HG03439 (cell line): ENCODE data around the gene ZEB1.
A peak's percentile ranks its signal among the peaks of the same experiment; 100 is the strongest.
"Not testable (repeated sequence)": the region's sequence is repeated elsewhere in the genome, so short reads cannot be mapped to it uniquely, and the experiment has no call there.

Experiments
- ATAC-seq: cut with Tn5 transposase; IDR thresholded peaks from one replicate; pipeline ENCODE4 v1.9.1; 2021; ENCODE audit warnings: mild to moderate bottlenecking, moderate library complexity; ENCODE audit not compliant: unreplicated experiment

The ZEB1 gene

DNA sequence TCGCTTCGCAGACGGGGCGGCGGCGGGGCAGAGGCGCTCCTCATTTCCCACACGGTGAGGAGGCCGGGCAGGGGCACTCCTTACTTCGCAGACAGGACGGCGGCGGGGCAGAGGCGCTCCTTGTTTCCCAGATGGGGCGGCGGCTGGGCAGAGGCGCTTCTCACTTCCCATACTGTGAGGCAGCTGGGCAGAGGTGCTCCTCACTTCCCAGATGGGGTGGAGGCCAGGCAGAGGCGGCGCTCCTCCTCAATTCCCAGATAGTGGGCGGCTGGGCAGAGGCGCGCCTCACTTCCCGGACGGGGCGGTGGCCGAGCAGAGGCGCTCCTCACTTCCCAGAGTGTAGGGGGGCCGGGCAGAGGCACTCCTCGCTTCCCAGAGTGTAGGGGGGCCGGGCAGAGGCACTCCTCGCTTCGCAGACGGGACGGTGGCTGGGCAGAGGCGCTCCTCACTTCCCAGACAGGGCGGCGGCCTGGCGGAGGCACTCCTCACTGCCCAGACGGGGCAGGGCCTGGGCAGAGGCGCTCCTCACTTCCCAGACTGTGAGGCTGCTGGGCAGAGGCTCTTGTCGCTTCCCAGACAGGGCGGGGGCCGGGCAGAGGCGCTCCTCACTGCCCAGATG lies 43.1 kb downstream of the ZEB1 start:
- no peak for ATAC-seq

GRCh38 chr10:31363696-31364095 lies 44.7 kb downstream of the ZEB1 start:
- ATAC-seq: not testable (repeated sequence)

DNA sequence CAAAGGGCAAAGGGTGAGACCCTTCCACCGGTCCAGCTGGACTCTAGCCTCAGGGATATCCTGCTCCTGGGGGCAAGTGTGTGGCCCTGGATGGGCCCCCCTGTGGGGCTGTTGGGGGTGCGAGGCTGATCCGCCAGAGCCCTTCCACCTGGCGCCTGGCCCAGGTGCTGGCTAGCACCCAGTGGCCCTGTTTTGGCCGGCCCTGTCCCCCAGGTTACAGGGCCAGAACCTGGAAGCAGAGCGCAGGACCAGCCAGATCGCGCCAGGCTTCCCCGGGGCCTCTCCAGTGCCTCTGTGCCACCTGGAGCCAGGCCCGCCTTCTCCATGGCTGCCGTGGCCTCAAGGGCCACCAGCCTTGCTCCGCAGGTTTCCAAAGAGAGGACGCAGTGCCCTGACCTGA lies 45.2 kb downstream of the ZEB1 start:
- not testable (repeated sequence) for ATAC-seq

DNA sequence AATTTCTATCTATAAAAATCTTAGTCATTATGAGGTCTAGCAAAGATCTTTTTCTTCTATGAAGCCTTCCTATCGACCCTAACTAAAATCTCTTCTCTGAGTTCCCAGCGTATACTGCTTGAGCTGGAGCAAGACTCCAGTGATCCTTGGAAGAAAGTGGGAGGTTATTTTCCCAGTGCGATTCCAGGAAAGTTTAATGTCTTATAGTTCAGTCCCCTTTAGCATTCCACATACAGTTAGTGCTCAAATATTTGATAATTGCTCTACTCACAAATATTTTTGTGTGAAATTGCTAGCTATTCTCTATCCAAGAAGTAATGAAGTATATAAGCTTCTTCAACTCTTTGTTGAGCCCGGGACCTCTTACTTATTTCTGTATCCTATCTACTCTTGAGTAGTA lies 47.7 kb downstream of the ZEB1 start:
- ATAC-seq: no peak

DNA sequence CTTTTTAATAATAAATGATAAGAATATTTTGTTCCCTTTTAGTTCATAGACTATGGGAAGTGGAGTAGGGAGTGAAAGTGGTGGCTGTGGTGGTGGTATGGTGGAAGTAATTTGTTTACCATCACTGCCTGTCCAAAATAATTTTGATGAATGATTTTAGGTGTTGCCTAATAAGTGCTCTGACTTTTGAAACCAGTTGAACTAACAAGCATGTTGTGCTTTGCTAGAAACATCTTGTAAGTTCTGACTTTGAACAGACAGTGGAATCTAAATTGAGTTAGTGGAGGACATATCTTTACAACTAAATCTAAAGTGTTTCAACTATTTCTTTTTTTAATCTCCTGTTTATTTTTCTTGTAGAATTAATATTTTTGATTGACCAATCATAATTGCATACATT lies 49.7 kb downstream of the ZEB1 start:
- ATAC-seq: no peak

GRCh38 chr10:31372439-31372838 lies 53.4 kb downstream of the ZEB1 start:
- no peak for ATAC-seq

GRCh38 chr10:31374146-31374696 lies 55.2 kb downstream of the ZEB1 start:
- ATAC-seq: no peak

- no peak for ATAC-seq
These were observed 62.2 kb downstream of the ZEB1 start for GRCh38 chr10:31381171-31381570.

DNA sequence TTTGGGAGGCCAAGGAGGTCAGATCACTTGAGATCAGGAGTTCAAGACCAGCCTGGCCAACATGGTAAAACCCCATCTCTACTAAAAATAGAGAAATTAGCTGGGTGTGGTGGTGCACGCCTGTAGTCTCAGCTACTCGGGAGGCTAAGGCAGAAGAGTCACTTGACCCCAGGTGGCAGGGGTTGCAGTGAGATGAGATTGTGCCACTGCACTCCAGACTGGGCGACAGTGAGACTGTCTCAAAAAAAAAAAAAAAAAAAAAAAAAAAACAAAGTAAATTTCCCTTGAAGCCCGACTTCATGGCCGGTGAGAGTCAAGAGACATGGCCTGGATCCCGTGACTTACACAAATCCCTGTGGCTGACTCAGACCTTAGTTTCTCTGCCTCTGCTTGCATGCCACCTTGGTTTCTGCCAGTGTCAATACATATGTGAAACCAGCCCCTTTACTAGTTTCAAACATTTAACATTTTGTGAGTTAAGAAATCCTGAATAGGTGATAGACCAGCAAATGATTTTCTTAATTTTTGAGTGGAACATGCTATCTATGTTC lies 62.8 kb downstream of the ZEB1 start:
- ATAC-seq: no peak

- peak; percentile 97 for ATAC-seq
These were observed 65.0 kb downstream of the ZEB1 start for GRCh38 chr10:31383810-31384588.

DNA sequence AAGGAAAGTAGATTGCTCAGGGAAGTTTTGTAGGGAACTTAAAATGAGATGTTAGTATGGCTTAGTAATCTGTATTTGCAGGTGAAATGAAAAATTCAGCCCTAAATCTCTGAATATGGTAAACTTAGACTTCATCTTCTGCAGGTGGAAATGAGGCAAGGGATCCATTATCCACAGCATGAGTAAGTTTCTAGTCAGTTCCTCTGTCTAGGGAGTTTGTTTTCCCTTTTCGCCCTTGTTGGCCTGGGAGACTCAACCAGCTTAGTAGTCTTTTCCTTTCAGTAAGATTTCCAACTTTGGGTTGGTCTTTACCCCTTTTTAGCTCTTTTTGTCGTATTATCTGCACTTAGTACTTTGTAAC lies 65.6 kb downstream of the ZEB1 start:
- ATAC-seq: no peak

DNA sequence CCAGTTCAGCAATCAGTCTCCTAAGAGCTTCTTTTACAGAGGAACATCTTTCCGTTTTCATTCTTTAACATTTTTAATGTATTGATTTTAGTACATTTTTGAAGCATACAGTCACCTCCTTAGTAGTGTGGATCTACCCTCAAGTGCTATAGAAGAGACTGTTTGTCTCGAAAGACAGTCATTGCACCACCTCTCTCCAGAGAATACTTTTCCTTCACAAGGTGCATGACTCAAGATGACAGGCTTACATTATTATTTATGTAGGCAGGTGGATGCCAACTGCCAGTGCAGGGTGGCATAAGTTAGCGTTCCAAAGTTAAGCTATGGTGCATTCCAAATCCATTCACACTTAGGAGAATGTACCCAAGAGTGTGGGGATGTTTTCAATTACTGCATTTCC lies 71.8 kb downstream of the ZEB1 start:
- no peak for ATAC-seq

DNA sequence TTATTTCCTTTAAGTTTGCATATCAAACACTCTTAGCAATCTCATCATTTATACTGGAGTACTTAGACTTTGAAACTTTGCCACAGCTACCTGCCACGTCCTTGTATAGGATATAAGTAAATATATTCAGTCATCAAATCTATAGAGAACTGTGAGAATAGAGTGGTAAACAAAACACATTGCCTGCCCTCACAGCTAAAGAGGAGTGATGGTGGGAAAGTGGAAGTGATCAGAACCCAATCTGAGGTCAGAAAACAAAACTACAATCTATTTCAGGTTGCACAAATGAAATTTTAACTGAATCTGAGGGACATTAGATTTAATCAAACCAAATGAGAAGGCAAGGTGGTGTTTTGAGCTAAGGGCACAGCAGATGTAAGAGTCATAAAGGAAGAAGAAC lies 74.8 kb downstream of the ZEB1 start:
- no peak for ATAC-seq

DNA sequence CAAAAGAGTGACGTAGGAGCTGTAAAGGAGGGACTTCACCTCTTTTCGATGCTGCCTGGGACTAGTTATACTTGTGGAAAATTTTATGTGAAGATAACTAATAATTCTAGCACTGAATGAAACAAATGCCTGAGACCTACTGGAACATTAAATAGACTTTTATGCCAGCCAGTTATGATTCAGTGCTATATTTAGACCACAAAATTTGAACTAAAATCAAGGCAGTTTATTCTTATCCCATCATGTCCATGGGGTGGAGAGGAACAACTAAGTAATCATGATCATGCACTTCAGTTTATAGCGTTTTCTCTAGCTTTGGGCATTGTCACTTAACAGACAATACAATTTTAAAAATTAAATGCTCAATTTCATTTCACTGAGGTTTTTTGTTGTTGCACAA lies 76.7 kb downstream of the ZEB1 start:
- ATAC-seq: no peak

- no peak for ATAC-seq
These were observed 77.4 kb downstream of the ZEB1 start for GRCh38 chr10:31396376-31396775.

DNA sequence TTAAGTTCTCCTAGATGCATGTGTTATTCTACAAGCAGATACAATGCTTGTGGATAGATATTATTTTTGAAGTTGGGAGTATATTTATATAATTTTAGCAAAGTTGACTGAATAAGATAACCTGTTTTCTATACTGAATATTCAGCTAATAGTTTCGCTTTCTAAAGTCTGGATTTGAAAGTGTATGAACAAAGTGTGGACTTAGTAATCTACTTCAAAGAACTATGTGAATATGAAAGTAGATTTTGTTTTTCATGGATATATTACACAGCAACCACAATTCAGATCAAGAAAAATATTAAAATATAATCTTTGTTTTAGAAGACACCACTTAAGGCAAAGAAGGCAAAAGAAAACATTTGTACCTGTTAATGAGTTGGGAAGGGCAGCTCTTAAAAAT lies 78.8 kb downstream of the ZEB1 start:
- ATAC-seq: no peak

DNA sequence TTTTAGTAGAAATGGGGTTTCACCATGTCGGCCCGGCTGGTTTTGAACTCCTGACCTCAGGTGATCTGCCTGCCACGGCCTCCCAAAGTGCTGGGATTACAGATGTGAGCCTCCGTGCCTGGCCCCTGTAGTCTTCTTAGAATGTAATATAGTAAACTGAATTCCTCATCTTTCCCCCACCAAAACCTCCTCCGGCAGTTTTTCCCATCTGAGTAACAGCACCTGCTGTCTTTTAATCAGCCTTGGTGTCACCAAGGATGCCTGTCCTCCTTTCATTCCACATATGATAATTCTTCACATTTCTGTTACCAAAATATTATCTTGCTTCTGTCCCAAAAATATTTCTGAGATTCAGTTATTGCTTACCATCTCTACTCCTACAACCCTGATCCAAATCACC lies 80.2 kb downstream of the ZEB1 start:
- no peak for ATAC-seq

DNA sequence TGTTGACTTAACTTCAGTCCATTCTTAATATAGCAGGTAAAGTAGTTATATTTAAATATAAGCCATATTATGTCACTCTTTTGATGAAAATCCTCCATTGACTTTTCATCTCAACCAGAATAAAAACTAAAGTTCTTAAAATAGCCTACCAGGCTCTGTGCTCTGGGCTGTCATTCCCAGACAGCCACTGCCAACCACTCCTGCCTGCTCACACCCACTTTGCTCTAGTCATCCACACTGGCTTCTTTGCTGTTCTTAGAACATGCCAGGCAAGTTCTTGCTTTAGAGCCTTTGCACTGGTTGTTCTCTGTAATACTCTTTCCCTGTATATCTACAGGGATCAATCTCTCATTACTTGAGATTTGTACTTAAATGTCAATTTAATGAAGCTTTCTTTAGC lies 80.6 kb downstream of the ZEB1 start:
- ATAC-seq: no peak

GRCh38 chr10:31401287-31401686 lies 82.3 kb downstream of the ZEB1 start:
- ATAC-seq: no peak

- ATAC-seq: no peak
These were observed 85.6 kb downstream of the ZEB1 start for GRCh38 chr10:31404640-31405039.

- ATAC-seq: not testable (repeated sequence)
These were observed 86.8 kb downstream of the ZEB1 start for GRCh38 chr10:31405829-31406228.

GRCh38 chr10:31412397-31412796 lies 93.4 kb downstream of the ZEB1 start:
- not testable (repeated sequence) for ATAC-seq
